Measurements from ENCODE around the gene PPM1L.

- TF ChIP-seq CTCF (conservative IDR thresholded peaks at IDR 0.05) (no peak), EZH2 (IDR thresholded peaks at IDR 0.05; ENCODE audit: low read depth) (no peak)
Measured at GRCh38 chr3:160809453-160809852, 53.4 kb downstream of the PPM1L start.

All from PC-9 (cell line).